T-helper 1 cell treated with Interleukin-12 subunit alpha and Interleukin-12 subunit beta and Interleukin-4 antibody, amounts not matched to agents 30 ng/mL and 1 ng/mL, for 36 hours (primary cell): Measurements from ENCODE around the gene MMAA. TPM values are rescaled to one million over a fixed set of nuclear protein-coding genes. Genes with fewer than 3 reads are reported as not detected.
"Not testable (repeated sequence)": the region's sequence is repeated elsewhere in the genome, so short reads cannot be mapped to it uniquely, and the experiment has no call there.

Source experiments
- intact Hi-C: fragments of 100-400 bp; cut with micrococcal nuclease; formaldehyde crosslinking; loops from one replicate; pipeline ENCODE4 v1.15.1; 2024
- total RNA-seq: library from RNA; stranded (reverse); gene quantifications from 2 replicates; pipeline ENCODE4 v1.2.3, GENCODE V29; 2022

The MMAA gene
- 14.0 and 17.5 TPM in 2 replicates for total RNA-seq

GRCh38 chr4:145618932-145619638 lies at the start of gene MMAA:
Gene MMAA, plus strand, starts transcription at chr4:145619385. Its CDS starts 19,755 bp downstream, at chr4:145639140.
- intact Hi-C loops, result loop anchor here (1.0 to 10.0 kb wide), 17 partner anchors 62 to 1996 kb away; partner anchors contain the start of genes ABCE1, ANAPC10, OTUD4 and TMEM184C

GRCh38 chr4:145574546-145574945 lies 44.6 kb upstream of the MMAA start:
- intact Hi-C loops, result not testable (repeated sequence)

- intact Hi-C loops, result no loop called here
Observed at GRCh38 chr4:145580906-145581305, 38.3 kb upstream of the MMAA start.

GRCh38 chr4:145583191-145584055 lies 35.8 kb upstream of the MMAA start:
- intact Hi-C loops, result no loop called here

- intact Hi-C loops, result no loop called here
Observed at GRCh38 chr4:145587088-145587754, 32.0 kb upstream of the MMAA start.

- intact Hi-C loops, result not testable (repeated sequence)
Observed at GRCh38 chr4:145589381-145589780, 29.8 kb upstream of the MMAA start.

- intact Hi-C loops, result no loop called here
Observed at GRCh38 chr4:145589916-145590702, 29.1 kb upstream of the MMAA start.

- intact Hi-C loops, result no loop called here
Observed at GRCh38 chr4:145602129-145602760, 16.9 kb upstream of the MMAA start.

- intact Hi-C loops, result no loop called here
Observed at GRCh38 chr4:145605941-145606340, 13.2 kb upstream of the MMAA start.

- intact Hi-C loops, result loop anchor here (1.0 to 10.0 kb wide), 8 partner anchors 53 to 2005 kb away; partner anchors contain the start of genes OTUD4 and TMEM184C
Observed at GRCh38 chr4:145609481-145610427, 9.4 kb upstream of the MMAA start.

- intact Hi-C loops, result loop anchor here (10.0 kb wide), 2 partner anchors 841 to 2001 kb away; partner anchors contain the start of gene TMEM184C
Observed at GRCh38 chr4:145613566-145614232, 5.5 kb upstream of the MMAA start.

GRCh38 chr4:145614233-145614610 lies 5.0 kb upstream of the MMAA start:
- intact Hi-C loops, result loop anchor here (10.0 kb wide), 2 partner anchors 841 to 2001 kb away; partner anchors contain the start of gene TMEM184C

- intact Hi-C loops, result loop anchor here (1.0 to 10.0 kb wide), 9 partner anchors 62 to 1996 kb away; partner anchors contain the start of genes TMEM184C and TTC29
Observed at GRCh38 chr4:145618210-145618931, 814 bp upstream of the MMAA start.

- intact Hi-C loops, result loop anchor here (1.0 to 10.0 kb wide), 16 partner anchors 63 to 1995 kb away; partner anchors contain the start of genes ABCE1, ANAPC10, OTUD4 and TMEM184C
Observed at GRCh38 chr4:145619639-145619996, 433 bp downstream of the MMAA start.

GRCh38 chr4:145622067-145622466 lies 2.9 kb downstream of the MMAA start:
- intact Hi-C loops, result not testable (repeated sequence)

- intact Hi-C loops, result no loop called here
Observed at GRCh38 chr4:145623831-145624230, 4.6 kb downstream of the MMAA start.
